HEK293 (cell line): ENCODE data around the gene VMO1.

Experiments
- BCL11B ChIP-seq: fragments of 450-650 bp; formaldehyde crosslinking; IDR thresholded peaks from 2 replicates; pipeline ENCODE4 v1.5.1; 2016; ENCODE audit warnings: low read depth, missing biosample characterization, missing genetic modification characterization
- PRDM1 ChIP-seq: fragments of 450-650 bp; formaldehyde crosslinking; IDR thresholded peaks from 2 replicates; pipeline ENCODE4; 2016; ENCODE audit warnings: missing biosample characterization, missing genetic modification characterization
- PRDM6 ChIP-seq: fragments of 450-650 bp; formaldehyde crosslinking; IDR thresholded peaks from 2 replicates; pipeline ENCODE4 v1.5.1; 2017; ENCODE audit warnings: missing biosample characterization, missing genetic modification characterization
- REPIN1 ChIP-seq: fragments of 450-650 bp; formaldehyde crosslinking; IDR thresholded peaks from 2 replicates; pipeline ENCODE4 v1.5.1; 2017; ENCODE audit warnings: missing biosample characterization, missing genetic modification characterization, low read depth
- REST ChIP-seq: fragments of 450-650 bp; formaldehyde crosslinking; IDR thresholded peaks from 2 replicates; pipeline ENCODE4 v1.5.1; 2016; ENCODE audit warnings: missing biosample characterization, missing genetic modification characterization
- SALL2 ChIP-seq: fragments of 450-650 bp; formaldehyde crosslinking; IDR thresholded peaks from 2 replicates; pipeline ENCODE4 v1.5.0; 2017; ENCODE audit warnings: missing biosample characterization, mild to moderate bottlenecking, missing genetic modification characterization, borderline replicate concordance
- SP2 ChIP-seq: fragments of 450-650 bp; formaldehyde crosslinking; IDR thresholded peaks from 2 replicates; pipeline ENCODE4 v1.5.1; 2016; ENCODE audit warnings: missing biosample characterization, missing genetic modification characterization
- SP3 ChIP-seq: fragments of 450-650 bp; formaldehyde crosslinking; IDR thresholded peaks from 2 replicates; pipeline ENCODE4 v1.5.1; 2016; ENCODE audit warnings: missing biosample characterization, missing genetic modification characterization
- TRIM28 ChIP-seq: IDR thresholded peaks from 2 replicates; pipeline ENCODE4 v1.6.1; 2011; ENCODE audit warnings: low read length, control low read depth, borderline replicate concordance
- ZBTB1 ChIP-seq: fragments of 450-650 bp; formaldehyde crosslinking; IDR thresholded peaks from 2 replicates; pipeline ENCODE4 v1.5.1; 2016; ENCODE audit warnings: missing biosample characterization, missing genetic modification characterization
- ZNF138 ChIP-seq: fragments of 450-650 bp; formaldehyde crosslinking; IDR thresholded peaks from 2 replicates; pipeline ENCODE4 v1.5.1; 2016; ENCODE audit warnings: missing biosample characterization, missing genetic modification characterization, borderline replicate concordance
- ZNF341 ChIP-seq: fragments of 450-650 bp; formaldehyde crosslinking; IDR thresholded peaks from 2 replicates; pipeline ENCODE4; 2016; ENCODE audit warnings: low read depth, missing biosample characterization, missing genetic modification characterization
- ZNF37A ChIP-seq: fragments of 450-650 bp; IDR thresholded peaks from 2 replicates; pipeline ENCODE4 v1.5.1; 2018; ENCODE audit warnings: missing biosample characterization, missing genetic modification characterization
- ZNF521 ChIP-seq: fragments of 450-650 bp; formaldehyde crosslinking; IDR thresholded peaks from 2 replicates; pipeline ENCODE4 v1.5.1; 2017; ENCODE audit warnings: missing biosample characterization, mild to moderate bottlenecking, missing genetic modification characterization
- ZNF544 ChIP-seq: fragments of 450-650 bp; formaldehyde crosslinking; IDR thresholded peaks from 2 replicates; pipeline ENCODE4 v1.5.0; 2017; ENCODE audit warnings: missing biosample characterization, missing genetic modification characterization
- ZNF548 ChIP-seq: fragments of 450-650 bp; formaldehyde crosslinking; IDR thresholded peaks from 2 replicates; pipeline ENCODE4 v1.5.1; 2016; ENCODE audit warnings: missing biosample characterization, missing genetic modification characterization
- ZNF555 ChIP-seq: fragments of 450-650 bp; formaldehyde crosslinking; conservative IDR thresholded peaks from 2 replicates; pipeline ENCODE4 v1.5.1; 2017; ENCODE audit warnings: missing biosample characterization, mild to moderate bottlenecking, missing genetic modification characterization, inconsistent platforms
- ZNF571 ChIP-seq: fragments of 450-650 bp; formaldehyde crosslinking; IDR thresholded peaks from 2 replicates; pipeline ENCODE4 v1.5.0; 2017; ENCODE audit warnings: missing biosample characterization, missing genetic modification characterization
- ZNF585B ChIP-seq: fragments of 450-650 bp; formaldehyde crosslinking; IDR thresholded peaks from 2 replicates; pipeline ENCODE4 v1.5.1; 2016; ENCODE audit warnings: missing biosample characterization, missing genetic modification characterization
- ZNF610 ChIP-seq: fragments of 450-650 bp; formaldehyde crosslinking; IDR thresholded peaks from 2 replicates; pipeline ENCODE4 v1.5.1; 2016; ENCODE audit warnings: missing biosample characterization, missing genetic modification characterization, borderline replicate concordance
- ZNF621 ChIP-seq: fragments of 450-650 bp; formaldehyde crosslinking; IDR thresholded peaks from 2 replicates; pipeline ENCODE4 v1.5.1; 2017; ENCODE audit warnings: missing biosample characterization, missing genetic modification characterization
- ZNF747 ChIP-seq: fragments of 450-650 bp; formaldehyde crosslinking; IDR thresholded peaks from 2 replicates; pipeline ENCODE4 v1.5.1; 2016; ENCODE audit warnings: missing biosample characterization, missing genetic modification characterization
- ZNF76 ChIP-seq: fragments of 450-650 bp; formaldehyde crosslinking; IDR thresholded peaks from 2 replicates; pipeline ENCODE4; 2016; ENCODE audit warnings: low read depth, missing biosample characterization, missing genetic modification characterization, borderline replicate concordance
- ZNF768 ChIP-seq: fragments of 450-650 bp; formaldehyde crosslinking; IDR thresholded peaks from 2 replicates; pipeline ENCODE4 v1.5.1; 2018; ENCODE audit warnings: missing biosample characterization, mild to moderate bottlenecking, missing genetic modification characterization
- ZNF776 ChIP-seq: fragments of 450-650 bp; formaldehyde crosslinking; IDR thresholded peaks from 2 replicates; pipeline ENCODE4 v1.5.0; 2017; ENCODE audit warnings: missing biosample characterization, missing genetic modification characterization, borderline replicate concordance
- TF ChIP-seq, protein P1 (sequence below): fragments of 450-650 bp; formaldehyde crosslinking; IDR thresholded peaks from 2 replicates; pipeline ENCODE4 v1.5.1; 2016; ENCODE audit warnings: missing biosample characterization, missing genetic modification characterization
- TF ChIP-seq, protein P2 (sequence below): fragments of 450-650 bp; formaldehyde crosslinking; IDR thresholded peaks from 2 replicates; pipeline ENCODE4 v1.5.1; 2017; ENCODE audit warnings: missing biosample characterization, missing genetic modification characterization
- TF ChIP-seq, protein P3 (sequence below): fragments of 450-650 bp; formaldehyde crosslinking; IDR thresholded peaks from 2 replicates; pipeline ENCODE4 v1.5.1; 2017; ENCODE audit warnings: missing biosample characterization, missing genetic modification characterization

Gene VMO1

DNA sequence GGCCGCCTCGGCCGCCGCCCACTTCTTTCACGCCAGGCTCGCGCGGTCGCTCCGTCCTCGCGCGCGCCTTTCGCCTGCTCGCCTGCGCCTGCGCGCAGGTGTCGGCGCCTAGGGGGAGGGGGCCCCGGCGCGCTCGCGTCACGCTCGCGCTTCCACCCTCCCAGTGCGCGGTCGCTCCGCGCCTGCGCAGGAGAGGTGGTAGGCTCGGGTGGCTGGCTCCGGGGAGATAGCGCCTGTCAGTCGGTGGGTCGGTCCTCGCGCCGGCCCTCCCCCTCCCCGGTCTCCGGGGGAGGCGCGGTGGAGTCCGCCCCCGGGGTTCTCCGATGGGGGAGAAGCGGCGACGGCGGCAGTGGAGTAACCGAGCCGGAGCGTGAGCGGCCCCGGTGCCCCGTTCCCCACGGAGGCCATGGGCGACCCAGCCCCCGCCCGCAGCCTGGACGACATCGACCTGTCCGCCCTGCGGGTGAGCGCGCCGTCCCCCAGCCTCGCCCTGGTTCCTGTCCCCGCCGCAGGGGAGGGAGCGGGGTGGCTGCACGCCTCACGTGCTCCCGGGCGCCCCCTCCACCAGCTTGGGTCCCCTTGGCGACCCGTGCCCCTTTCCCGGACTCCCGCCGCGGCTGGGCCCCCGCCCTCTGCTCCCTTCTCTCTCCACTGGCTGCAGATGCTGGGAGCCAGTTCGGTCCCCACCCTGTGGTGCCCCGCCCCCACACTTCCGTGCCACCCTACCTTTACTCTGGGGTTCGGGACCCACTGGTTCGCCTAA, 47.2 kb upstream of the VMO1 start, which contains the start of gene MINK1 (continued):
- TF ChIP-seq ZNF138 (tag by site-specific recombination) (no peak), SP3 (tag by site-specific recombination) (peak; percentile 60; the same call in 1 of the 2 replicates), ZNF544 (tag by site-specific recombination) (no peak), ZNF521 (tag by site-specific recombination) (no peak), REST (tag by site-specific recombination) (no peak), ZNF621 (tag by site-specific recombination) (no peak), ZNF76 (tag by site-specific recombination) (no peak), ZNF776 (no peak), BCL11B (tag by site-specific recombination) (no peak), ZNF341 (tag by site-specific recombination) (no peak), ZBTB1 (tag by site-specific recombination) (no peak), PRDM1 (tag by site-specific recombination) (no peak), ZNF548 (tag by site-specific recombination) (no peak), ZNF610 (tag by site-specific recombination) (no peak), ZNF768 (tag by site-specific recombination) (no peak), ZNF37A (tag by site-specific recombination) (no peak), SP2 (peak; percentile 72), ZNF555 (tag by site-specific recombination) (no peak), SALL2 (tag by site-specific recombination) (no peak), REPIN1 (tag by site-specific recombination) (no peak), ZNF747 (tag by site-specific recombination) (no peak), TRIM28 (no peak), ZNF585B (tag by site-specific recombination) (no peak), ZNF571 (no peak), PRDM6 (no peak)
- TF ChIP-seq, protein P1, sequence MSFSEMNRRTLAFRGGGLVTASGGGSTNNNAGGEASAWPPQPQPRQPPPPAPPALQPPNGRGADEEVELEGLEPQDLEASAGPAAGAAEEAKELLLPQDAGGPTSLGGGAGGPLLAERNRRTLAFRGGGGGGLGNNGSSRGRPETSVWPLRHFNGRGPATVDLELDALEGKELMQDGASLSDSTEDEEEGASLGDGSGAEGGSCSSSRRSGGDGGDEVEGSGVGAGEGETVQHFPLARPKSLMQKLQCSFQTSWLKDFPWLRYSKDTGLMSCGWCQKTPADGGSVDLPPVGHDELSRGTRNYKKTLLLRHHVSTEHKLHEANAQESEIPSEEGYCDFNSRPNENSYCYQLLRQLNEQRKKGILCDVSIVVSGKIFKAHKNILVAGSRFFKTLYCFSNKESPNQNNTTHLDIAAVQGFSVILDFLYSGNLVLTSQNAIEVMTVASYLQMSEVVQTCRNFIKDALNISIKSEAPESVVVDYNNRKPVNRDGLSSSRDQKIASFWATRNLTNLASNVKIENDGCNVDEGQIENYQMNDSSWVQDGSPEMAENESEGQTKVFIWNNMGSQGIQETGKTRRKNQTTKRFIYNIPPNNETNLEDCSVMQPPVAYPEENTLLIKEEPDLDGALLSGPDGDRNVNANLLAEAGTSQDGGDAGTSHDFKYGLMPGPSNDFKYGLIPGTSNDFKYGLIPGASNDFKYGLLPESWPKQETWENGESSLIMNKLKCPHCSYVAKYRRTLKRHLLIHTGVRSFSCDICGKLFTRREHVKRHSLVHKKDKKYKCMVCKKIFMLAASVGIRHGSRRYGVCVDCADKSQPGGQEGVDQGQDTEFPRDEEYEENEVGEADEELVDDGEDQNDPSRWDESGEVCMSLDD (tag by site-specific recombination), result peak; percentile 76; the same call in 1 of the 2 replicates
- TF ChIP-seq, protein P2, sequence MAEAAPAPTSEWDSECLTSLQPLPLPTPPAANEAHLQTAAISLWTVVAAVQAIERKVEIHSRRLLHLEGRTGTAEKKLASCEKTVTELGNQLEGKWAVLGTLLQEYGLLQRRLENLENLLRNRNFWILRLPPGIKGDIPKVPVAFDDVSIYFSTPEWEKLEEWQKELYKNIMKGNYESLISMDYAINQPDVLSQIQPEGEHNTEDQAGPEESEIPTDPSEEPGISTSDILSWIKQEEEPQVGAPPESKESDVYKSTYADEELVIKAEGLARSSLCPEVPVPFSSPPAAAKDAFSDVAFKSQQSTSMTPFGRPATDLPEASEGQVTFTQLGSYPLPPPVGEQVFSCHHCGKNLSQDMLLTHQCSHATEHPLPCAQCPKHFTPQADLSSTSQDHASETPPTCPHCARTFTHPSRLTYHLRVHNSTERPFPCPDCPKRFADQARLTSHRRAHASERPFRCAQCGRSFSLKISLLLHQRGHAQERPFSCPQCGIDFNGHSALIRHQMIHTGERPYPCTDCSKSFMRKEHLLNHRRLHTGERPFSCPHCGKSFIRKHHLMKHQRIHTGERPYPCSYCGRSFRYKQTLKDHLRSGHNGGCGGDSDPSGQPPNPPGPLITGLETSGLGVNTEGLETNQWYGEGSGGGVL, result peak; percentile 87
- TF ChIP-seq, protein P3, sequence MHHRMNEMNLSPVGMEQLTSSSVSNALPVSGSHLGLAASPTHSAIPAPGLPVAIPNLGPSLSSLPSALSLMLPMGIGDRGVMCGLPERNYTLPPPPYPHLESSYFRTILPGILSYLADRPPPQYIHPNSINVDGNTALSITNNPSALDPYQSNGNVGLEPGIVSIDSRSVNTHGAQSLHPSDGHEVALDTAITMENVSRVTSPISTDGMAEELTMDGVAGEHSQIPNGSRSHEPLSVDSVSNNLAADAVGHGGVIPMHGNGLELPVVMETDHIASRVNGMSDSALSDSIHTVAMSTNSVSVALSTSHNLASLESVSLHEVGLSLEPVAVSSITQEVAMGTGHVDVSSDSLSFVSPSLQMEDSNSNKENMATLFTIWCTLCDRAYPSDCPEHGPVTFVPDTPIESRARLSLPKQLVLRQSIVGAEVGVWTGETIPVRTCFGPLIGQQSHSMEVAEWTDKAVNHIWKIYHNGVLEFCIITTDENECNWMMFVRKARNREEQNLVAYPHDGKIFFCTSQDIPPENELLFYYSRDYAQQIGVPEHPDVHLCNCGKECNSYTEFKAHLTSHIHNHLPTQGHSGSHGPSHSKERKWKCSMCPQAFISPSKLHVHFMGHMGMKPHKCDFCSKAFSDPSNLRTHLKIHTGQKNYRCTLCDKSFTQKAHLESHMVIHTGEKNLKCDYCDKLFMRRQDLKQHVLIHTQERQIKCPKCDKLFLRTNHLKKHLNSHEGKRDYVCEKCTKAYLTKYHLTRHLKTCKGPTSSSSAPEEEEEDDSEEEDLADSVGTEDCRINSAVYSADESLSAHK (tag by site-specific recombination), result no peak
